ENCODE data around the gene FOXK2.
"Not testable (repeated sequence)": the region's sequence is repeated elsewhere in the genome, so short reads cannot be mapped to it uniquely, and the experiment has no call there.

The FOXK2 gene

GRCh38 chr17:82560802-82561428 is 41.4 kb downstream of the FOXK2 start:
- no peaks in the 10 kb centered on the region for H3K9me3 ChIP-seq (ENCODE audit: control insufficient read depth, insufficient read depth, low read length)
- H3K4me1 ChIP-seq (ENCODE audit: insufficient read depth, low read length): peaks cover 10% of the 10 kb centered on the region
- H3K9ac ChIP-seq (ENCODE audit: low read depth, low read length): no peak overlapping the region
- no peaks in the 10 kb centered on the region; the same call in 1 of the 2 replicates for H3K36me3 ChIP-seq (ENCODE audit: insufficient read depth, low read length)

- no peak overlapping the region for H3K9ac ChIP-seq (ENCODE audit: low read depth, low read length)
- H3K36me3 ChIP-seq (ENCODE audit: insufficient read depth, low read length): no peaks in the 10 kb centered on the region; the same call in 1 of the 2 replicates
- no peaks in the 10 kb centered on the region for H3K9me3 ChIP-seq (ENCODE audit: control insufficient read depth, insufficient read depth, low read length)
- peaks cover 10% of the 10 kb centered on the region for H3K4me1 ChIP-seq (ENCODE audit: insufficient read depth, low read length)
Measured at GRCh38 chr17:82561429-82562035, 42.0 kb downstream of the FOXK2 start.

- H3K9ac ChIP-seq (ENCODE audit: low read depth, low read length); H3K36me3 ChIP-seq (ENCODE audit: insufficient read depth, low read length); H3K9me3 ChIP-seq (ENCODE audit: control insufficient read depth, insufficient read depth, low read length): not testable (repeated sequence)
- peaks cover 10% of the 10 kb centered on the region for H3K4me1 ChIP-seq (ENCODE audit: insufficient read depth, low read length)
Measured at GRCh38 chr17:82562718-82563220, 43.2 kb downstream of the FOXK2 start.

- H3K4me1 ChIP-seq (ENCODE audit: insufficient read depth, low read length): peaks cover 10% of the 10 kb centered on the region
- peaks cover 10% of the 10 kb centered on the region for H3K36me3 ChIP-seq (ENCODE audit: insufficient read depth, low read length)
- H3K9me3 ChIP-seq (ENCODE audit: control insufficient read depth, insufficient read depth, low read length): no peaks in the 10 kb centered on the region
Measured at GRCh38 chr17:82563318-82563717, 43.8 kb downstream of the FOXK2 start.

GRCh38 chr17:82563745-82564144 is 44.2 kb downstream of the FOXK2 start:
- not testable (repeated sequence) for H3K9ac ChIP-seq (ENCODE audit: low read depth, low read length); H3K9me3 ChIP-seq (ENCODE audit: control insufficient read depth, insufficient read depth, low read length)
- Histone ChIP-seq H3K36me3 (ENCODE audit: insufficient read depth, low read length) (peaks cover 10% of the 10 kb centered on the region), H3K4me1 (ENCODE audit: insufficient read depth, low read length) (peaks cover 10% of the 10 kb centered on the region; the same call in 1 of the 2 replicates)

More at GRCh38 chr17:82563318-82563717, 43.8 kb downstream of the FOXK2 start:
- no peak overlapping the region for H3K9ac ChIP-seq (ENCODE audit: low read depth, low read length)

- Histone ChIP-seq H3K36me3 (ENCODE audit: insufficient read depth, low read length) (peaks cover 10% of the 10 kb centered on the region), H3K9ac (ENCODE audit: low read depth, low read length) (no peak overlapping the region), H3K9me3 (ENCODE audit: control insufficient read depth, insufficient read depth, low read length) (no peaks in the 10 kb centered on the region), H3K4me1 (ENCODE audit: insufficient read depth, low read length) (peaks cover 10% of the 10 kb centered on the region; the same call in 1 of the 2 replicates)
Measured at GRCh38 chr17:82564241-82564640, 44.7 kb downstream of the FOXK2 start.

GRCh38 chr17:82565551-82565950 is 46.0 kb downstream of the FOXK2 start:
- Histone ChIP-seq H3K9me3 (ENCODE audit: control insufficient read depth, insufficient read depth, low read length) (no peaks in the 10 kb centered on the region), H3K36me3 (ENCODE audit: insufficient read depth, low read length) (peaks cover 10% of the 10 kb centered on the region), H3K9ac (ENCODE audit: low read depth, low read length) (no peak overlapping the region), H3K4me1 (ENCODE audit: insufficient read depth, low read length) (peaks cover 4% of the 10 kb centered on the region; the same call in 1 of the 2 replicates)

GRCh38 chr17:82566129-82566960 is 46.8 kb downstream of the FOXK2 start:
- Histone ChIP-seq H3K9me3 (ENCODE audit: control insufficient read depth, insufficient read depth, low read length) (no peaks in the 10 kb centered on the region), H3K36me3 (ENCODE audit: insufficient read depth, low read length) (peaks cover 10% of the 10 kb centered on the region), H3K9ac (ENCODE audit: low read depth, low read length) (no peak overlapping the region), H3K4me1 (ENCODE audit: insufficient read depth, low read length) (no peaks in the 10 kb centered on the region)

GRCh38 chr17:82567286-82567685 is 47.8 kb downstream of the FOXK2 start:
- no peaks in the 10 kb centered on the region for H3K9me3 ChIP-seq (ENCODE audit: control insufficient read depth, insufficient read depth, low read length)
- peaks cover 18% of the 10 kb centered on the region for H3K36me3 ChIP-seq (ENCODE audit: insufficient read depth, low read length)

GRCh38 chr17:82568997-82569393 is 49.5 kb downstream of the FOXK2 start:
- Histone ChIP-seq H3K9ac (ENCODE audit: low read depth, low read length) (no peak overlapping the region), H3K36me3 (ENCODE audit: insufficient read depth, low read length) (peaks cover 32% of the 10 kb centered on the region), H3K9me3 (ENCODE audit: control insufficient read depth, insufficient read depth, low read length) (no peaks in the 10 kb centered on the region), H3K4me1 (ENCODE audit: insufficient read depth, low read length) (no peaks in the 10 kb centered on the region)

More at GRCh38 chr17:82567286-82567685, 47.8 kb downstream of the FOXK2 start:
- Histone ChIP-seq H3K9ac (ENCODE audit: low read depth, low read length) (no peak overlapping the region), H3K4me1 (ENCODE audit: insufficient read depth, low read length) (no peaks in the 10 kb centered on the region)

- Histone ChIP-seq H3K4me1 (ENCODE audit: insufficient read depth, low read length) (no peaks in the 10 kb centered on the region), H3K36me3 (ENCODE audit: insufficient read depth, low read length) (peaks cover 36% of the 10 kb centered on the region)
Measured at GRCh38 chr17:82569621-82570020, 50.1 kb downstream of the FOXK2 start.

GRCh38 chr17:82570277-82570676 is 50.7 kb downstream of the FOXK2 start:
- H3K9ac ChIP-seq (ENCODE audit: low read depth, low read length): no peak overlapping the region
- no peaks in the 10 kb centered on the region for H3K4me1 ChIP-seq (ENCODE audit: insufficient read depth, low read length)
- no peaks in the 10 kb centered on the region for H3K9me3 ChIP-seq (ENCODE audit: control insufficient read depth, insufficient read depth, low read length)
- H3K36me3 ChIP-seq (ENCODE audit: insufficient read depth, low read length): peaks cover 41% of the 10 kb centered on the region

More at GRCh38 chr17:82569621-82570020, 50.1 kb downstream of the FOXK2 start:
- Histone ChIP-seq H3K9ac (ENCODE audit: low read depth, low read length) (no peak overlapping the region), H3K9me3 (ENCODE audit: control insufficient read depth, insufficient read depth, low read length) (no peaks in the 10 kb centered on the region)

- peaks cover 44% of the 10 kb centered on the region for H3K36me3 ChIP-seq (ENCODE audit: insufficient read depth, low read length)
Measured at GRCh38 chr17:82571855-82572254, 52.3 kb downstream of the FOXK2 start.

GRCh38 chr17:82574041-82574440 is 54.5 kb downstream of the FOXK2 start:
- H3K36me3 ChIP-seq (ENCODE audit: insufficient read depth, low read length): peaks cover 41% of the 10 kb centered on the region
- H3K4me1 ChIP-seq (ENCODE audit: insufficient read depth, low read length): no peaks in the 10 kb centered on the region
- no peak overlapping the region for H3K9ac ChIP-seq (ENCODE audit: low read depth, low read length)

More at GRCh38 chr17:82571855-82572254, 52.3 kb downstream of the FOXK2 start:
- H3K9ac ChIP-seq (ENCODE audit: low read depth, low read length): no peak overlapping the region
- no peaks in the 10 kb centered on the region for H3K9me3 ChIP-seq (ENCODE audit: control insufficient read depth, insufficient read depth, low read length)
- H3K4me1 ChIP-seq (ENCODE audit: insufficient read depth, low read length): no peaks in the 10 kb centered on the region

More at GRCh38 chr17:82574041-82574440, 54.5 kb downstream of the FOXK2 start:
- no peaks in the 10 kb centered on the region for H3K9me3 ChIP-seq (ENCODE audit: control insufficient read depth, insufficient read depth, low read length)

Measured in ES-I3 (cell line).